ENCODE results near the gene PTF1A.

- TF ChIP-seq CTCF (IDR thresholded peaks at IDR 0.05) (no peak), EZH2 (IDR thresholded peaks at IDR 0.05) (no peak), EZH2phosphoT487 (IDR thresholded peaks at IDR 0.05) (no peak)
These were observed 38.5 kb downstream of the PTF1A start for GRCh38 chr10:23230582-23230981.
